Neural cell (in vitro differentiated cells): ENCODE results near the gene XKR3. TPM values are rescaled to one million over a fixed set of nuclear protein-coding genes. Genes with fewer than 3 reads are reported as not detected.
"Not testable (repeated sequence)": the region's sequence is repeated elsewhere in the genome, so short reads cannot be mapped to it uniquely, and the experiment has no call there.

ENCODE experiments used
- H2AFZ ChIP-seq: fragments of 200-600, 300-800 bp; sonication (generic), shearing (Covaris generic); 2 replicates; pipeline ENCODE4 v1.6.0; 2014; ENCODE audit warnings: low read depth, mild to moderate bottlenecking, antibody characterized with exemption, low read length, moderate library complexity
- H3F3A ChIP-seq: fragments of 200-600 bp; shearing (Covaris generic); 2 replicates; pipeline ENCODE4 v1.6.1; 2016; ENCODE audit warnings: mild to moderate bottlenecking, moderate library complexity, mixed read lengths, antibody characterized with exemption, low read length; ENCODE audit not compliant: insufficient read depth, poor library complexity, severe bottlenecking
- H3K27ac ChIP-seq: fragments of 200-600, 300-800 bp; sonication (generic), shearing (Covaris generic); 2 replicates; pipeline ENCODE4 v1.5.1; 2014; ENCODE audit warnings: mild to moderate bottlenecking, low read length, moderate library complexity
- H3K27me3 ChIP-seq: fragments of 300-800, 200-600 bp; sonication (generic), shearing (Covaris generic); 2 replicates; pipeline ENCODE4 v1.6.0; 2014; ENCODE audit warnings: mild to moderate bottlenecking, low read depth, low read length, moderate library complexity; ENCODE audit not compliant: insufficient read depth
- H3K36me3 ChIP-seq: fragments of 300-800, 200-600 bp; sonication (generic), shearing (Covaris generic); 2 replicates; pipeline ENCODE4 v1.5.1; 2014; ENCODE audit warnings: mild to moderate bottlenecking, antibody characterized with exemption, low read length, moderate library complexity; ENCODE audit not compliant: insufficient read depth
- H3K4me2 ChIP-seq: fragments of 300-800, 200-600 bp; sonication (generic), shearing (Covaris generic); 2 replicates; pipeline ENCODE4 v1.6.0; 2014; ENCODE audit warnings: mild to moderate bottlenecking, low read length
- H3K4me3 ChIP-seq: fragments of 300-800, 200-600 bp; sonication (generic), shearing (Covaris generic); 2 replicates; pipeline ENCODE4 v1.5.1; 2014; ENCODE audit warnings: mild to moderate bottlenecking, low read length, moderate library complexity
- H3K79me2 ChIP-seq: fragments of 200-600 bp; shearing (Covaris generic); replicated peaks from 2 replicates; pipeline ENCODE4 v1.6.0; 2014; ENCODE audit warnings: mild to moderate bottlenecking, low read length, moderate library complexity; ENCODE audit not compliant: insufficient read depth
- H3K9ac ChIP-seq: fragments of 300-800, 200-600 bp; sonication (generic), shearing (Covaris generic); 2 replicates; pipeline ENCODE4 v1.6.1; 2016; ENCODE audit warnings: mild to moderate bottlenecking, low read length, mixed read lengths
- H3K9me2 ChIP-seq: fragments of 200-600 bp; shearing (Covaris generic); 2 replicates; pipeline ENCODE4 v1.6.1; 2016; ENCODE audit warnings: mild to moderate bottlenecking, low read length, mixed read lengths; ENCODE audit not compliant: insufficient read depth
- H3K9me3 ChIP-seq: fragments of 200-600, 300-800 bp; sonication (generic), shearing (Covaris generic); 2 replicates; pipeline ENCODE4 v1.6.1; 2016; ENCODE audit warnings: mild to moderate bottlenecking, mixed run types, low read length, moderate library complexity, mixed read lengths
- H4K20me1 ChIP-seq: fragments of 200-600 bp; shearing (Covaris generic); 2 replicates; pipeline ENCODE4 v1.6.1; 2016; ENCODE audit warnings: mild to moderate bottlenecking, mixed run types; ENCODE audit not compliant: insufficient read depth
- CTCF ChIP-seq: fragments of 450-650 bp; IDR thresholded peaks from 2 replicates; pipeline ENCODE4 v1.5.1; 2014; ENCODE audit warnings: antibody characterized with exemption, mild to moderate bottlenecking, moderate library complexity; ENCODE audit not compliant: poor library complexity, severe bottlenecking
- EP300 ChIP-seq: fragments of 450-650 bp; conservative IDR thresholded peaks from 2 replicates; pipeline ENCODE4 v1.6.1; 2014; ENCODE audit warnings: antibody characterized with exemption, mild to moderate bottlenecking, moderate library complexity; ENCODE audit not compliant: poor library complexity, severe bottlenecking
- EZH2 ChIP-seq: fragments of 200-600, 300-800 bp; shearing (Covaris generic), sonication (generic); IDR thresholded peaks from 2 replicates; pipeline ENCODE4 v1.6.1; 2014; ENCODE audit warnings: antibody characterized with exemption, low read length, borderline replicate concordance, mild to moderate bottlenecking; ENCODE audit not compliant: insufficient read depth, poor library complexity, severe bottlenecking
- MXI1 ChIP-seq: fragments of 450-650 bp; conservative IDR thresholded peaks from 2 replicates; pipeline ENCODE4 v1.6.1; 2014; ENCODE audit warnings: antibody characterized with exemption, mild to moderate bottlenecking; ENCODE audit not compliant: poor library complexity, severe bottlenecking
- POLR2AphosphoS5 ChIP-seq: IDR thresholded peaks from 2 replicates; pipeline ENCODE4 v1.6.1; 2012
- RAD21 ChIP-seq: fragments of 450-650 bp; conservative IDR thresholded peaks from 2 replicates; pipeline ENCODE4 v1.6.1; 2014; ENCODE audit warnings: antibody characterized with exemption, mild to moderate bottlenecking, moderate library complexity
- REST ChIP-seq: IDR thresholded peaks from 2 replicates; pipeline ENCODE4 v1.6.1; 2012; ENCODE audit warnings: borderline replicate concordance
- SMC3 ChIP-seq: fragments of 450-650 bp; conservative IDR thresholded peaks from 2 replicates; pipeline ENCODE4 v1.6.1; 2014; ENCODE audit warnings: antibody characterized with exemption, mild to moderate bottlenecking, moderate library complexity; ENCODE audit not compliant: poor library complexity
- TAF1 ChIP-seq: IDR thresholded peaks from 2 replicates; pipeline ENCODE4 v1.6.1; 2012; ENCODE audit warnings: low read depth
- polyA plus RNA-seq: library from polyadenylated mRNA; depleted of rRNA; stranded (reverse); fragments of >200 nt; gene quantifications from 2 replicates; pipeline ENCODE4 v1.2.3, GENCODE V29; 2014

The XKR3 gene
- polyA plus RNA-seq, 1 donor from 2014 or later, result not detected

DNA sequence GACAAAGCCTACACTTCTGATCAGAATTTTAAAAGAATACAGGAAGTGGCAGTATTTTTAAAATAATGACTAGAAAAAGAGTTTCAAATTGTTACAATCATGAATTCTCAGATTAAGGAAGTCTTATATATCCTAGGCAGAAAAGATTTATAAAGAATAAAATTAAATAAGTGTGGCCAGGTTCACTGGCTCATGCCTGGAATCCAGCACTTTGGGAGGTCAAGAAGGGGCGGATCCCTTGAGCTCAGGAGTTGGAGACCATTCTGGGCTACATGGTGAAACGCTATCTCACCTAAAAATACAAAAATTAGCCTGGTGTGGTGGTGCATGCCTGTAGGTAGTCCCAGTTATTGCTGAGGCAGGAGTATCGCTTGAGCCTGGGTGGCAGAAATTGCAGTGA, 24.1 kb downstream of the XKR3 start (continued):
- TF ChIP-seq REST, result no peak

DNA sequence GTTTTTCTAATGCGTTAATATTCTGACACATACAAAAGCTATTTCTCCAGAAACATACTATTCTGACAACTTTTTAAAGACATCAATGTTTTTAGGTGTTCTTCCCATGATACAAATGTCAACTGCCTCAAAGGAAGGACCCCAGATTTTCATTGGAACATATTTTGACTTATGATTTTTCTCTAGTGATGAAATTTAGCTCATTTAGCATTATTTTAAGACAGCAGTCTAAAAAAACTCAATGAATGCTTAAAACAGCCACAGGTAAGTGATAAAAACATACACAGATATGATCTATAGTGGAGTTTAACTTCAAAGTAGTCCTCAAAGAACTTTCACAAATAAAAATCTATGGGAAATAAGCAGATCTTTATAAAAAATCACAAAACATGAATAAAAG, 24.9 kb downstream of the XKR3 start:
- no peaks in the 10 kb centered on the region for H3K36me3 ChIP-seq
- H3K9me2 ChIP-seq, result no peaks in the 10 kb centered on the region
- H4K20me1 ChIP-seq, result no peaks in the 10 kb centered on the region
- no peaks in the 10 kb centered on the region for H3K9me3 ChIP-seq
- H3F3A ChIP-seq, result no peaks in the 10 kb centered on the region
- H3K27me3 ChIP-seq, result no peaks in the 10 kb centered on the region
- H3K4me2 ChIP-seq, result no peak overlapping the region
- no peak overlapping the region for H3K4me3 ChIP-seq
- no peak overlapping the region for H2AFZ ChIP-seq
- no peak for TF ChIP-seq POLR2AphosphoS5
- H3K27ac ChIP-seq, result no peak overlapping the region
- no peak overlapping the region for H3K9ac ChIP-seq
- H3K79me2 ChIP-seq, result no peaks in the 10 kb centered on the region

GRCh38 chr22:16795504-16795903, 29.7 kb downstream of the XKR3 start:
- not testable (repeated sequence) for H3K4me3 ChIP-seq

GRCh38 chr22:16793831-16794230, 31.4 kb downstream of the XKR3 start:
- Histone ChIP-seq H3K4me2 (no peak overlapping the region), H3K36me3 (no peaks in the 10 kb centered on the region), H2AFZ (no peak overlapping the region), H3K9me2 (no peaks in the 10 kb centered on the region), H3K79me2 (no peaks in the 10 kb centered on the region), H3F3A (no peaks in the 10 kb centered on the region), H3K9ac (no peak overlapping the region), H3K27ac (no peak overlapping the region), H3K4me3 (no peak overlapping the region), H3K27me3 (no peaks in the 10 kb centered on the region), H4K20me1 (no peaks in the 10 kb centered on the region), H3K9me3 (no peaks in the 10 kb centered on the region)
- TF ChIP-seq SMC3 (no peak), MXI1 (no peak), EP300 (no peak), REST (no peak), TAF1 (no peak), CTCF (no peak), RAD21 (no peak), EZH2 (no peak), POLR2AphosphoS5 (no peak)

More at GRCh38 chr22:16795504-16795903, 29.7 kb downstream of the XKR3 start:
- H3F3A ChIP-seq, H3K27me3 ChIP-seq, H3K79me2 ChIP-seq, H4K20me1 ChIP-seq, H3K9me3 ChIP-seq, H2AFZ ChIP-seq, H3K36me3 ChIP-seq, H3K4me2 ChIP-seq, H3K9me2 ChIP-seq, H3K27ac ChIP-seq, H3K9ac ChIP-seq: not testable (repeated sequence)
